ENCODE measurements around the gene RNASE1.

The RNASE1 gene

GRCh38 chr14:20807304-20808161 lies 4.9 kb upstream of the RNASE1 start:
- no peak for DNase-seq

- DNase-seq: no peak
Observed at GRCh38 chr14:20805485-20805884, 2.8 kb upstream of the RNASE1 start.

- DNase-seq: no peak
Observed at GRCh38 chr14:20803223-20803622, 579 bp upstream of the RNASE1 start.

GRCh38 chr14:20801726-20802125 lies 918 bp downstream of the RNASE1 start:
- DNase-seq: no peak

- DNase-seq: no peak
Observed at GRCh38 chr14:20799892-20800544, 2.6 kb downstream of the RNASE1 start.

- no peak for DNase-seq
Observed at GRCh38 chr14:20799456-20799891, 3.2 kb downstream of the RNASE1 start.

GRCh38 chr14:20798932-20799331 lies 3.7 kb downstream of the RNASE1 start:
- no peak for DNase-seq

- DNase-seq: no peak
Observed at GRCh38 chr14:20798318-20798717, 4.3 kb downstream of the RNASE1 start.

- no peak for DNase-seq
Observed at GRCh38 chr14:20797164-20797563, 5.5 kb downstream of the RNASE1 start.

GRCh38 chr14:20794644-20795369 lies 7.8 kb downstream of the RNASE1 start:
- DNase-seq: no peak

GRCh38 chr14:20792556-20792955 lies 10.1 kb downstream of the RNASE1 start:
- DNase-seq: no peak

GRCh38 chr14:20791597-20791996 lies 11.0 kb downstream of the RNASE1 start:
- no peak for DNase-seq

- DNase-seq: no peak
Observed at GRCh38 chr14:20791187-20791586, 11.5 kb downstream of the RNASE1 start.

GRCh38 chr14:20790464-20791116 lies 12.1 kb downstream of the RNASE1 start:
- DNase-seq: no peak

GRCh38 chr14:20789230-20789813 lies 13.3 kb downstream of the RNASE1 start:
- DNase-seq: no peak

GRCh38 chr14:20787025-20787424 lies 15.6 kb downstream of the RNASE1 start:
- no peak for DNase-seq

- no peak for DNase-seq
Observed at GRCh38 chr14:20782280-20782890, 20.3 kb downstream of the RNASE1 start.

- no peak for DNase-seq
Observed at GRCh38 chr14:20781803-20782202, 20.8 kb downstream of the RNASE1 start.

- no peak for DNase-seq
Observed at GRCh38 chr14:20775901-20776300, 26.7 kb downstream of the RNASE1 start.

GRCh38 chr14:20775043-20775442 lies 27.6 kb downstream of the RNASE1 start:
- no peak for DNase-seq

- DNase-seq: no peak
Observed at GRCh38 chr14:20774258-20774824, 28.3 kb downstream of the RNASE1 start.

- no peak for DNase-seq
Observed at GRCh38 chr14:20772650-20773049, 30.0 kb downstream of the RNASE1 start.
